HG02763 (cell line): ENCODE results near the gene TNIK.

Experiments
- ATAC-seq: cut with Tn5 transposase; IDR thresholded peaks from one replicate; pipeline ENCODE4 v1.9.1; 2021; ENCODE audit warnings: mild to moderate bottlenecking, moderate library complexity; ENCODE audit not compliant: unreplicated experiment

The TNIK gene

DNA sequence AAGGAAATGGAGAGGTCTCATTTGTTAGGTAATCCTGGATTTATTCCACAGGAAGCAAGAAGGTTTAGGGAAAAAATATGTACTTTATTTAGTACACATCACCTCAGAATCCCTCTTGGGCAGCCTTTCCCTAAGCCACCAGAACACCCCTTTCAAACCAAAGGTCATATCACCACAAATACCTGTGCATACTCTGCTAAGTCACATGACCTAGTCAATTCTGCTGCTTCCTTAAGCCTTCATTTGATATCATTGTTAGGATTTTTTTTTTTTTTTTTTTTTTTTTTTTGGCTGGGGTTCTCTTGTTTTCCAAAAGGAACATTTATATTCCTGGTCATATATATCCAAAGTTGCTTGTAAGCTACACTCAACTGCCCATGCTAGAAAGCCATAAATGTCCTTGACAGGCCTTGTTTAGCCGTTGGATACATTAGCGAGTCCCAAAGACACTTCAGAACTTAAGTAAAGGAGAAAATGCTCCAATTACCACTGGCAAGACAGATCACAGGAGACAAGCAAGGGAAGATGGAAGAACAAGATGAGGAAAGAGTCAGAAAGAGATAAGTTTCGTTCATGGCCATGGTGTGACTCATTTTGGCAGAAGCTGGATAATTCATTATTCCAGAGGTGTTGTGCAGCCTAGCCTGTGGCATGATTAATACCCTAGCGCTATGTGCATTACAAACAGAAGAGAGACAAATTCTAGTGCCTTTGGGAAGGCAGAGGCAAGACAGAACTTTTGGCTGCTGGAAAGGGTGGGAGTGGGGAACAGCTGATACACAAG, 278.1 kb downstream of the TNIK start:
- ATAC-seq = no peak

DNA sequence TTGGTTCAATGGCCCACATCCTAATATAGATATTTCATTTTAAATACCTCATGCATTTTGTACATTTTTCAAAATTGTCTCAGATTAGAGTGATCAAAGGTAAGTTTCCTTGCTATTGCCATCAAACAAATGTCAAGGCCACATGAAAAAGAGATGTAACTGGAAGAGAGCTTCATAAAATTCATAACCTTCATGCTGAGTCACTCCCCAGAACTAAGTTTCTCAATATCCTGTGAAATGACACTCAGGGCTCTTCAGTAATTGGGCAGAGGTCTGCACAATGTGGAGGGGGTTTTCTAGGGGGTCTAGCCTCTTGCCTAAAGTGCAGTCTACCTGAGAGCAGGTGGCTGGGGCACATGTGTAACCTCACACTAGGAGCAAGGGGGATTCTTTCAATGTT, 281.5 kb downstream of the TNIK start:
- no peak for ATAC-seq

DNA sequence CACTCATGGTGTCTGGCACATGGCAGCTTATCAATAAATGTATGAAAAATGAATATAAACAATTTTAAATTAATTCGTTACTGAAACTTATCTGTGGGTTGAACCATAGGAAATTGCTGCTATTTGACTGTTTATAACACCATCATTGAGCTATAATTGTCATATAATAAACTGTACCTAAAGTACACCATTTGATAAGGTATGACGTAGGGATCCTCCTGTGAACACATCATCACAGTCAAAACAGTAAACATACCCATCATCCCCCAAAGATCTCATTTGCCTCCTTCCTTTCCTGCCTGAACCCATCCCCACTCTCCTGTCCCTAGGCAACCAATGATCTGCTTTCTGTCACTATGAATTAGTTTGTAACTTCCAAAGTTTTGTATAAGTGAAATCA, 282.7 kb downstream of the TNIK start:
- no peak for ATAC-seq

- ATAC-seq = no peak
Measured at GRCh38 chr3:171177056-171177455, 283.1 kb downstream of the TNIK start.

DNA sequence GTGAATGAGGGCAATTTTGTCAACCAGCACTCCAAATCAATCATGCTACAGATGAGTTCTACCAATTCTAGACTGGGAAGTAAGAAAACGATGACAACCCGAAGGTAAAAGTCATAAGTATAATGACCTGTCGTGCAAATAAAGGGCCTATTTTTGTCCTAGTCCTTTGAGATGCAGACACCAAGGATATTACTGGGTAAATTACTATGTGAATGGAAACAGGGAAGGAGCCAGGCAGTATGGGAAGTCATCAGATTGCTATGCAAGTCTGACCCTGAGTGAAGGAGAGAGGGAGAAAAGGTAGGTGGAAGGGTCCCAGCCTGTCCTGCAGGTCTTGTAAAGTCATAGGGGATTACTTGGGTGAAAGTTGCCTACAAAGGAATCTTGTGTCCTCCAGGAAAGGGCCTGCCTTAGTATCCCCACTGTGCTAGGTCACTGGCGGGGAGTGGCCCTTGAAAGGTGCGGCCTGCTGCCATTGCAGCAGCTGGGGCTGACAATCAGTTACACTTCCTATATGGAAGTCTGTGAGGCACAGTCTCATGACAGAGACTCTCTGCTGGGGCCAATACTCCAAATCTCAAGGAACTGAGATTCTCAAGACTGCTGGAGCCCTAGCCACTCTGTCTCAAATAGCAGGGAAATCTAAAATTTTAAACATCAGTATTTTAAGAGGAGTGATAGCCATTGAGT, 283.8 kb downstream of the TNIK start:
- ATAC-seq = no peak

- no peak for ATAC-seq
Measured at GRCh38 chr3:171175741-171176234, 284.4 kb downstream of the TNIK start.

DNA sequence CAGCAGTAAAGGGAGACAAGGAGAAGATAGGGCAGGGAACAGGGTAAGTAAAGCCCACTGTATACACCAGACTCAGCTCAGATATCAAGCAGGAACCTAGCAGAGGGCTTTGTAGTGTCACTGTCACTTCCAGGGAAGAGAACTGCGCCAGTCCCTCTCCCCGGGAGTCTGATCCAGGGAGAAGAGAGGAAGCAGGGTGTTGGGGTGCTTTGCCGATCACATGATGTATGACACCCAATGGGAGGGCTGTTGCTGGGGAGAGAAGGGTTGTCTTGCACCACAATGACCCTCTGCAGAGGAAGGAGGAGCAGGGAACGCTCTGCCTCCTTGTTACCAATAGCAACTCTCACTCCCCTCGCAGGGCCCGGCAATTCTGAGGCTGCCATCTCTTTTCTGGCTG, 286.5 kb downstream of the TNIK start:
- ATAC-seq = no peak

GRCh38 chr3:171172070-171172469, 288.1 kb downstream of the TNIK start:
- no peak for ATAC-seq

DNA sequence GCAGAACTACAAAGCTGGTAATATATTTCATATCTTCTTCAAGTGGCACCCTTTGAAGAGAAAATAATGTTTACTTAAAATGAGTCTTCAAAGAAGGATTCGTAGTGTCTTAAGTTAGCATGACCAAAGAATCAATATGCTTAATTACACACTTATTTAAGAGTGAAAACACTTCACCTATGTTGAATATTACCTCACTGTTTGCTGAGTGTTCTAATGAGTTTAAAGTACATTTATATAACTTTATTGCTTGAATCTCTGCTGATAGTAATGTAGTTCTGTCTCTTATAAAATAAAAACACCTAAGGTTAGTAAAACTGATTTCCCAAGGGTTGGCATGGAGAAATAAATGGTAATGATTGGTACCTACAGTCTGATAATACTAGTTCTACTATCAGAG, 290.3 kb downstream of the TNIK start:
- ATAC-seq = no peak

GRCh38 chr3:171169443-171169842, 290.8 kb downstream of the TNIK start:
- ATAC-seq = no peak

DNA sequence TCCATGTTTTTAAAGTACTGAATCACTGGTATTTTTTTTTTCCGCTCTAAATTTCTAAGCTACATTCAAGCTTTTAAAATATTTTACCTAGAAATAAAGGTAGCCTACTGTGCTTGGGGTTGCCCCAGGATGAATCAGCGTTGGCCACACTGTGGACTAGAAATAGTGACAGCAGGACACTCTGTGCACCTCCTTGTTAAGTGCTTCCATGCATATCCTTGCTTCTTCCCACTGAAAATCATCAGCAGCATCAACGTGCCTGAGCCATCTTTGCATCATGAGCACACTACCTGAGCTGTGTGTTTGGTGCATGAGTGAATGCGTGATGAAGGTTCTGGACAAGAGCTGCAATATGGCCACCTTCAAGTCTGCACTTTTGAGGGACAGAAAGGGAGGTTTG, 291.7 kb downstream of the TNIK start:
- ATAC-seq = no peak

- ATAC-seq = no peak
Measured at GRCh38 chr3:171168086-171168485, 292.1 kb downstream of the TNIK start.

DNA sequence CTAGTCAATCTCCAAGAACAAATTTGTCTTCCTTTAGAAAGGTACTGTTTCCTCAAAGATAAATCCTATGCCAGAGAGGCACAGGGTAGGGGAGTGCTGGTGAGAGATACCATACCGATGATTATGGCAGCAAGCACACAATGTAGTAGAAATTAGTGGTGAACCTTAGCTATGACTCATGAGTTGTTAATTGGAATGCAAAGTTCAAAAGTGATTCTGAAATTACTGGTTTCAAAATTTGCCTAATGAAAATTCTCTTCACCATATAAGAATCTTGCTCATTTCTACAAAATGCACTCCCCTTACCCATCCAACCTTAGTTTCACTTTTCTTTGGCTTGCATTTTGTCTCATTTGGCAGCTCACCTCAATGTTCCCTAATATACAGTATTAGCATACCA, 294.2 kb downstream of the TNIK start:
- peak; percentile 40 for ATAC-seq

GRCh38 chr3:171165499-171165921, 294.7 kb downstream of the TNIK start:
- ATAC-seq = peak; percentile 71

- no peak for ATAC-seq
Measured at GRCh38 chr3:171164067-171164465, 296.1 kb downstream of the TNIK start.

DNA sequence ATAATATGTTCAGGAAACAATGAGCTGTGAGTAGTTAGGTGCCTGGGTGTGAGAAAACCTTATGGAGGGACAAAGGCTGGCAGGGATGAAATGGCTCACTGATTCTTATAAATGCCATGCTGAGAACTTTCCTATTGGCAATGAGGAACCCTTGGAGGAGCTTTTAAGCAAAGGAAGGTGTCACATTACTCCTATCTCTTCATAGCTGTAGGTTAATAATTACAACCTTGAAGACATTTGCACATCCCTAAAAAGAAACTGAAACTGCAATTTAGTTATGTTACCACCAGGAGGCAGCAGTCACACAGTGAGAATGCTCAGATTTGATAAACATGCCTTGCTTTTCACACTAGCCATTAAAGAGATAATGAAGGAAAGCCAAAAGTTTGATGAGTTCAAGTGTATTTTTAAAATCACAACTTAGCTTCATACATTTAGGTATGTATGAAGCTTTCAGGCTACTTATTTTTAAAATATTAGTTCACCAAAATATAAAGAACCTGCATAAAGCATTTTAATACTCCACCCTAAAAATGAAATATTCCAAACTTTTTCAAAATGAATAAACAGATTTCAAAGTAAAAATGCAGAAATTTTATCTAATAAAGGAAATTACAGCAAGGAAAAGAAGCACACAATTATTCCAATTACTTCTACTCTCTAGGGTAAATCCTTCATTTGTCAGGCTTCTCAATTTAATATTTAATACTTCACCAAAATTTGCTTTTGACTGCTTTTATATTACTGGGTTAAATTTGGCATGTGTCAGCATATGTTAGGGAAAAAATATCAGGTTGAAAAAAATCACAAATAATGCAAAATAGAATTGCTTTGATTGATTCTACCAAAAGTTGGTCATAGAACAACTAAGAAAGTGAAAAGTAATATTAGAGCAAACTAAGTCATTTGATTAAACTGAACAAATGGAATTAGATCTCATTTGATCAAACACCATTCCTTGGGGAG, 296.8 kb downstream of the TNIK start:
- ATAC-seq = no peak

GRCh38 chr3:171160325-171160724, 299.9 kb downstream of the TNIK start:
- ATAC-seq = no peak

GRCh38 chr3:171159822-171160157, 300.4 kb downstream of the TNIK start:
- no peak for ATAC-seq

DNA sequence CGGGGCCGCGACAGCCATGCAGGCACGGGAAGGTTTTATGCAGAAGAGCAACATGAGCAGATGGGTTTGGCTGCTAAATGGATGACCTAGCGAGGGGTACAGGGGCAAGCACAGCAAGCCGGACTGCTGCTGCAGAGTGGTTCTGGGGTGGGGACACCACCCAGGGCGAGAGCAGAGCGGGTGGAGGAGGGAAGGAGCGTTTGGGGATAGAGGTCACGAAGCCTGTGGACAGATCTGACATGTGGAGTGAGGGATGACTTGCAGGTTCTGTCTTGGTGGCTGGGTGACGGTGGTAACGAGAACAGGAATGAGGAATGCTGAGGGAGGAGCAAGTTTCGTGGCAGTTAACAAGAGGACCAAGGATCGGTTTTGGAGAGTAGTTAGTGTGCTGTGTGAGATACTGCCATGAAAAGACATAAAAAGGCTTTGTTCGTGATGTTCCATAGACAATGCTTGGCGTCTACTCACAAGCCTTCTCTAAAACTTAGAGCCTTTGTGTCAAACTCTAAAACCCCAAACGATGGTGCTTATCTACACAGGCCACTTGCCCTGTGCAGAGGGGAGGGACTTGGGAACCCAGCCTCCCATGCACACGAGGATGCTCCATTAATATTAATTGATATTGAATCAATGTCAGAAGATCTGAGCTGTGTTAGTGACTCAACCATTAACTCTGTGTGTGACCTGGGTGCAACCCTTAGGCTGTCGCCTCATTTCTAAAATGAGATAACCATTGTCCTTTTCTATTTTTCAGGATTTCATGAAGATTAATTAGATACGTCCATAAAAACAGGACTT, 301.0 kb downstream of the TNIK start:
- no peak for ATAC-seq

- ATAC-seq = no peak
Measured at GRCh38 chr3:171157980-171158379, 302.2 kb downstream of the TNIK start.
